ENCODE results near the gene TNFAIP8.

TNFAIP8 gene

DNA sequence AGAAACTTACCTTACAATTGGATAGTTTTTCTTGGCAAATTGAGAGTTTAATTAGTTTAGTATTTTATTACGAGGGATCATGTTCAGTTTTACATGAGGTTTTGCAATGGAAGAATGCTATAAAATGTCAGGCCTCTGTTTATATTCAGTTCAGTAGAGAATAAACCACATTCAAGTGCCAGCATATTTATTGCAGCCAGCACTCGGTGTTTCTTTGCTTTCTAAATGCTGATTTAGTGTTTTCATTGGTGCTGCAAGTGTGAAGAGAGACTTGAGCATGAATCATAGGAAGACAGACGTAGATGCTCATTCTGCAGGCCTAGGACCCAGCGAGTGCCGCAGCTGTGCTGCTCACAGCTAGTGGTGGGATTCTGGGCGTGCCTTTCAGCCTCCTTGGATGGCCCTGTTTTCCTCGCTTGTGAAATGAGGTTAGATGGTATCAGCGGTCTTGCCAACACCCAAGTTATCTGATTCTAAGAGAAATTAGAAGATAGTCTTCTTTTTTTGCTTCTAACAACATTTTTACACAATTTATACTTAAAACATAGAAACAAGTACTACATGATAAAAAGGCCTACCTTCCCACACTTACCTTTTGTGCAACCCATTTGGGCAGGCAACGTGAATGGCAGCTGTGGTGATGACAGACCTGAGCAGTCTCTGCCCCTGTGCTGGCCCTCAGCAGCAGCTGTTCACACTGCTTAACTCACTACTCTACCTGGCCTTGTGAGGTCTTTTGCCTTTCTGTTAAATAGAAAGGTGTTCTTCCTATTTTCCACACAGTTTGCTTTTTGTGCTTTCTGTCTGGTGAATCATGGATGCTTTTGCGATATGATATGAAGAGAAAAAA lies 26.8 kb upstream of the TNFAIP8 start:
- DNase-seq (ENCODE audit: low spot score), result no peak

DNA sequence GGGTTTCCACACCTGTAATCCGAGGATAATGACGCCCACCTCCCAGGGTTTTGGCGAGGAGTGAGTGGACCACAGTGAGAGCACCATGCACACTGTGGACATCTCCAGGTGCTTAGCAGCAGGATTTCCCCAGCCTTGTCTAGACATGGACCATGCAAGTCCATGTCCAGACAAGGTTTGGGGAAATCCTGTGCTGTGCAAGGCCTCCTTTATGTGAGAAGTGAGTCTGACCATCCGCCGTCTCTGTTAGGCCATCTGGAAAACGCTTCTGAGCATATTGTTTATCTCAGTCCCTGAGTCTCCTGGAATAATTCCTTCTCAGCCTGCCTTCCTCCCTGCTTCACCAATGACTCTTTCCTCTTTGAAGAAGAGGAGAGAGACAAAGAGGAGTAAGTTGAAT lies 26.2 kb upstream of the TNFAIP8 start:
- no peak for DNase-seq (ENCODE audit: low spot score)

- no peak for DNase-seq (ENCODE audit: low spot score)
These were observed 25.2 kb upstream of the TNFAIP8 start for GRCh38 chr5:119330367-119331183.

DNA sequence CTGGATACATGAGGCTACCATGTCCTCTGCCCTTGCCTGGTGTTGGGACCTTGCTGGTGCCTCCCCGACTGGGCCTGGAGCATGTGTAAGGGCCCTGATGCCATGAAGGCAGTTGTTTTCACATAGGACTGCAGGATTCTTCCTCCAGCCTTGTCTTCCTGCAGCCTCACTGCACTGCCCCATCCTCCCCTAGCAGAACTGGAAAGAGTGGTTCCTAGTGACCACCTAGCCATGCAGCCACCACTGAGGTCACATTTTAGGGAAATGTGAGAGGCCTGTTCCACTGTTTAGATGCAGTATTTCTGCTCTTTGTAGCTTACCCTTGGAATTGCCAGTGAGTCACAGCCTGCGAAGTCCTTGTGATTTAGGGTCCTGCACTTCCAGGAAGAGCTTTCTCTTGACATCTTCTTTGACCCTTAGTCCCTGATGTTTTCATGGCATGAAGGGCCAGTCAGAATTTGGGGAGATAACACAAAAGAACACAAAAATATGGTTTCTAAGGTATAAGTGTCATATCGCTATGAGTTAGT lies 24.2 kb upstream of the TNFAIP8 start:
- no peak for DNase-seq (ENCODE audit: low spot score)

GRCh38 chr5:119332208-119332607 lies 23.6 kb upstream of the TNFAIP8 start:
- DNase-seq (ENCODE audit: low spot score), result no peak

GRCh38 chr5:119332978-119333401 lies 22.8 kb upstream of the TNFAIP8 start:
- DNase-seq (ENCODE audit: low spot score), result no peak

- no peak for DNase-seq (ENCODE audit: low spot score)
These were observed 22.4 kb upstream of the TNFAIP8 start for GRCh38 chr5:119333421-119333851.

DNA sequence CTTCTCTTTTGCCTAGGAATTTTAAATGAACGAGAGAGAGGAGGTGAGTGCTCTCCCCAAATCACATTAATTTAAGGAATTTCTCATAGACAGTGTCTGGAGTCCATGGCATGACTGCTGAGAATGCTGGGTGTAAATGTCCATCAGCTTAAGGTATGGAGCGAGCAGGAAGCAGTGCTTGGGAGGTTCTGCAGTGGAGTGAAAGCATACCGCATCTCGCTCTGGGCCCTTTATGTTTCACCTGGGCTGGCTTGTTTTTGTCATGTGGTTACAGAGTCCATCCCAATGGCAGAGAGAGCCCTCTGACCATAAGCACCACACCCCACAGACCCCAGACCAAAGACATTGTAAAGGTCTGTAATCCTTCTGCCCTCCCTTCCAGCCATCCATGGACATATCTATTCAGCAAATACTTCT lies 20.6 kb upstream of the TNFAIP8 start:
- no peak for DNase-seq (ENCODE audit: low spot score)

DNA sequence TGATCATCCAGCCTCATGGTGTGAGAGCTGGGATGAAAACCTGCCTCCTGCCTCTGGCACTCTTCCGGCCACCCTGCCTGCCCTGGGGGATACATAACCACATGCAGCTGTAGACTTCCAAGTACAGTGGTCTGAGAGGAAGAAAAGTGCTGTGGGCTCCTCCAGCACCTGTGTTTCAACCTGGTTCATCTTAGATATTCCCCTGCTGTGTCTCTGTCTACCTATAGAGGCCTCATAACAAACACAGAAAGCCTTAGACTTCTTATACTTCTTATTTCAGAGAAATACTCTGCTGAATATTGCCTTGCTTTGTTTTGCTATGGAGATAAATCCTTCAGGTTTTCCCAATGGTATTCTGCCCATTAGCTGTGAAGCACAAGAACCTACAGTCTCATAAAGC lies 19.6 kb upstream of the TNFAIP8 start:
- no peak for DNase-seq (ENCODE audit: low spot score)

GRCh38 chr5:119336845-119337580 lies 18.8 kb upstream of the TNFAIP8 start:
- no peak for DNase-seq (ENCODE audit: low spot score)

DNA sequence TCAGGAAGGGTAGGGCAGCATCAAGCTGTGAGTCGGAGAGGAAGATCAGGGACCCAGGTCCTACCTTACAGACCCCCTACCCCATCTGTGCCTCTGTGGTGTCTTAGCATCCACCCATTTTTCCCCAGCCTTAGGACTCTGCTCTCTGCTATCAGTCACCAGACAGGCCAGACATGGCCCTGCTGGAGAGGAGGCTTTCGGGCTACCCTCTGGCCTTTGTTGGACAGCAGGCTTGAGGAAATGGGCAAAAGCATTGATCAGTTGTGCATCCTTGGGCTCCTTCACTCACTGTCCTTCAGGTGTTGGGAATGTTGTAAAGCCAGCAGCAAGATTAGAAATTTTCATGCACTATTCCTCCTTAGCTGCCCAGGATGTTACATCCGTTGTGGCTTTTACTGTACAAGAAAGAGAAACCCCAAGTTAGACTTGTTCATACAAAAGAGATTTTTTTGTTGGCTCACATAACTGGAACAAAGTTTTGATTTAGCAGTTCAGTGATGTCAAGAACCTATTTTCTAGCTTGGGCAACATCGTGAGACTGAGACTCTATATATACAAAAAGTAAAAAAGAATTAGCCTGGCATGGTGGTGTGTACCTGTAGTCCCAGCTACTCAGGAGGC lies 17.4 kb upstream of the TNFAIP8 start:
- no peak for DNase-seq (ENCODE audit: low spot score)

DNA sequence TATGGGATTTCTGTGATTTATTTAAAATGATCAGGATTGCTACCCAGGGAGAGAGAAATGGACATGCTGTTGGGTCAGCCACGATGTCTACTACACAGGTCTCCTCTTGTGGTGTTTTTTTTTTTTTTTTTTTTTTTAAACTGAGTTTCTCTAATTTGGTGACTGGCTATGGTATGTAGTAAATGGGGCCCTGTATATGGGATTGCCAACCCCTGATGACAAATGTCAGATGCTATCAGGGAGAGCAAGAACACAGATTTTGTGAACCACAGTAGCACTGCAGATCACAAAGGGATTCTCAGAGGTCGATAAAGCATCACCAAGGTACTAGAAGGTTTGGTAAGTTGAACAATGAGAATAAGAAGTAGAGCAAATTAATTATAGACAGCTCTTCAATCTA lies 16.5 kb upstream of the TNFAIP8 start:
- DNase-seq (ENCODE audit: low spot score), result no peak

DNA sequence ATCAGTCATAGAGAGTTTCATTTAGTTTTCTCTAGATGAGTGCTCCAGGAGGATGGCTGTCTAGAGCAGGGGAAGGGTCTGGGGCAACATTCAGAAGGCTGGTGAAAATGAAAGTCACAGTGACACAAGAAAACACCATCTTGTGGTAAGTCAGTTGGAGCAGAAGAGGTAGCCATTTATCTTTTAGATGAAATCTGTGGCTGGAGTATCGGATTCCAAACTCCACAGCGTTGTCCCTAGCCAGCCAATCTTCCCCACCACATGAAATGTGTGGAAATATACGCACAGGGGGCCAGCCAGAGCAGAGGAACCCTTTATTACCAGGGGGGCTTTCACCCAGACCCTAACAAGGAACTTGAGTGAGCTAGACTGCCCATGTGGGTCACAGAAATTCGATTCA lies 15.9 kb upstream of the TNFAIP8 start:
- DNase-seq (ENCODE audit: low spot score), result no peak

GRCh38 chr5:119340597-119341218 lies 15.1 kb upstream of the TNFAIP8 start:
- DNase-seq (ENCODE audit: low spot score), result no peak

- DNase-seq (ENCODE audit: low spot score), result no peak
These were observed 14.1 kb upstream of the TNFAIP8 start for GRCh38 chr5:119341452-119342349.

GRCh38 chr5:119342406-119342805 lies 13.4 kb upstream of the TNFAIP8 start:
- no peak for DNase-seq (ENCODE audit: low spot score)

DNA sequence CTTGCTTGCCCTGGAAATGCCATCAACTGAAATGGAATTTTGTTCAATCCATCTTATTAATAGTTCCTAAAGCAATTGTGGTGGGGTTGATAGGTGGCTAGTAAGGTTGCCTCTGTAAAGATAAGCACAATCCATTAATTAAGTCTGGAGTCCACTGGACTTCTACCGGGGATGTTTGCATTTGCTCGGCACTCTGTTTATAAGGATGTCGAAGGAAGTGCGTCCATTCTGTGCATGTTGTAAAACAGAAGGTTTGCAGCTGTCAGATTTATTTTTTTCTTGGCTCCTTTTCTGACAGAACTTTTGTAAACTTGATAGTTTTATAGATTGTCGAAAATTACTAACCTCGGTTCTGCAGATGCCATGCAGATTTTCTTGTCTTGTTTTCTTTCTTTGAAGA lies 12.8 kb upstream of the TNFAIP8 start:
- DNase-seq (ENCODE audit: low spot score), result no peak

GRCh38 chr5:119343766-119344165 lies 12.1 kb upstream of the TNFAIP8 start:
- DNase-seq (ENCODE audit: low spot score), result no peak

GRCh38 chr5:119344231-119344630 lies 11.6 kb upstream of the TNFAIP8 start:
- DNase-seq (ENCODE audit: low spot score), result no peak

GRCh38 chr5:119345861-119346260 lies 10.0 kb upstream of the TNFAIP8 start:
- no peak for DNase-seq (ENCODE audit: low spot score)
